Measurements from ENCODE around the gene MAP3K1.
A peak's percentile ranks its signal among the peaks of the same experiment; 100 is the strongest.

Gene MAP3K1

DNA sequence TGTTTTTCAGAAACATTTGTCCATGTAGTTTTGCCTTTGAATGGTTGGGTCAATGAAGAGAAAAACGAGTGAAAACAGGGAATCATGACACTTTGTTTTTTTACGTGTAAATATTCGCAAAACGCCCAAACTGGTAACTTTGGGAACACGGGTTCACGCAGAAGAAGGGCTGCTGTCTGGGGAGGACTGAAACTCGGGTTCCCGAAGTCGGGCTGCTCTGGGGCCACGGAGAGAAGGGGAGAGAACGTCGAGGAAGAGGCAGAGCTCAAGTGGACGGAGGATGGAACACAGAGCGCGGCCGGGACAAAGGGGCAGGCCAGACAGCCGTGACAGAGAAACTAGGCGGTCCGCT lies 93.6 kb downstream of the MAP3K1 start:
- DNase-seq (ENCODE audit: low read depth in 2 of 2): no peak

DNA sequence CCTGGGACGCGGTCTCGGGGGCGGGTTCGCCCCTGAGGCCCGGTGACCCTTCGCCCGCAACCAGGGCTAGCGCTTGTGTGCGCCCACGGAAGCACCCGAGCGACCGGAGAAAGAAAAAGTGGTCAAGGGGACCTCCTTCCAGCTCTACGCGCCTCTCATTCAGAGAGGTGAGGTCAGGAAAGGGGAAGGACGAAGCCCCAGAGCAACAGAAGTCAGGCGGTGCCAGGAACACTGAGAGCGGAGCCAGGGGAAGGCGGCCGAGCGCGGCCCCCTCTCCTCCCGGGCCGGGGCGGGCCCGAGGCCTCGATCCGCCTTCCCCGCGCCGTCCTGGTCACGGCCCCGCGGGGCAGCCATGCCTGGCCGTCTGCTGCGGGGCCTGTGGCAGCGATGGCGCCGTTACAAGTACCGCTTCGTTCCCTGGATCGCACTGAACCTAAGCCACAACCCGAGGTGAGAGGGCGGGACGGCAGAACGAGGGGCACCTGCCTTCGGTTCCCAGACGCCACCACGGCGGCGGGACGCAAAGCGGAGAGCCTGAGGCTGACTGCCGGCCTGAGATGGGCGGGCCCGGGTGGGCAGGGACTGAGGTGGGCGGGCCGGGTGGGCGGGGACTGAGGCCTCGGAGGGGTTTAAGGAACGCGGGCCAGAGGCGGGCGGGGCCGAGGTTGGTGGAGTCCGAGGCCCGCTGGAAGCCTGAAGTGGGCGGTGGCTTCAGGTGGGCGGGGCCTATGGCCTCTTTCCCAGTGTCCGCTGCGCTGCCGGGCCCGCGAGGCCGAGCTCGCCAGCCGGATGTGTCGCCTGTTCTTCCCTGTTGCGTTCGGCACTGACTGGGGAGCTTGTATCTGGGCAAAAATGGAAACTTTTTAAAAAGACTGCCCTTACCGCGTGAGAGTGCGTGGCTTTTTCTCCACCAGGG lies 94.2 kb downstream of the MAP3K1 start, which contains the start of gene SETD9:
SETD9 (plus strand) TSS at position 303 of the 916 bp plus-strand sequence; CDS start at position 353, 50 bp downstream.
- DNase-seq (ENCODE audit: low read depth in 2 of 2): peak; percentile 74 to 76

DNA sequence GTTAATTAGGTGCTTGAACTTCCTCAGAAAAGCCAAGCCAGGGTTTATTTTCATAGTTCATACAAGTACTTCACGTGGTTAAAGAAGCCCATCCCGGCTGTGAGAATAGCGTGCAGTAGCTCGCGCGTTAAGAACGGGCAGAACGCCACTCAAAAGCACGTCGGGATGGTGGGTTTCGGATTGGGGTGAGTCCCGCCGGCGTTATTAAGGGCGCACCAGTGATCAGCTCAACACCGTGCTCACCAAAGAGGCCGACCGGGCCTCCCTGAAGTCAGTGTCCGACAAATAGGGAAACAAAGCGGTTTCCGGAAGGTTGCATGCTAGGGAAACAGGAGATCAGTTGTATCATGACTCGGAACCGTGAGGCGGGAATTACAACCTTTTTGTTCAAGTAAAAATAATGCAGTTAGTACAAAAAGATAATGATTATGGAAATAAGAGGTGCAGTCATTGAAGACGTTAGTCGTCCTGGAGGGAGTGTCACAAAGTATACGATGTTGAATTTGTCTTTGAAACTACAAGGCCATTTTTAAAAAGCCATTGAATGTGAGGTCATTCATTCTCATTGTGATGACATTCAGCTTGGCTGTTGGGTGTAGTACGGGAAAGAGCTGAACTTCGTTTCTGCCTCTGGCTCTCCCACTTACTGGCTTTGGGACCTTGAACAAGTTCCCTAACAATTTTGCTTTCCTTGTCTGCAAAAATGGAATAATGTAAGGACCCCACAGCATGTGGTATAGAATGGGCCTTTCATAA lies 95.0 kb downstream of the MAP3K1 start:
- peak in 1 of 2 donors; percentile 15 for DNase-seq (ENCODE audit: low read depth in 2 of 2)

DNA sequence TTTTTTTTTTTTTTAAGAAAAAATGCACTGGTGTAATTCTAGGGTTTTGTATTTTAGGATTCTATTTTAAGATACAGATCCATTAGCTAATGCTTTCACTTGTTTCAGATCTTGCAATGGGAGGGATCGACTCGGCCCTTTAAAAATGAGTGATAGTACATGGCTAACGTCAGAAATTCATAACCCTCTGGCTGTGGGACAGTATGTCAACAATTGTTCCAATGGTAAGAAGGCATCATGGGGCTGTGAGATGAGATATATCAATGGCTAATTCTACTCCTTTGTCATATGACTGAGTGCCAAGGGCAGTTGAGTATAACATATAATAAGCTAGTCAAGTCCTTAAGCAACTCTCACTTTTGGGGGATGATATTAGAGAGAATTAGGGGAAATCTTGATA lies 98.4 kb downstream of the MAP3K1 start:
- DNase-seq (ENCODE audit: low read depth in 2 of 2): no peak

DNA sequence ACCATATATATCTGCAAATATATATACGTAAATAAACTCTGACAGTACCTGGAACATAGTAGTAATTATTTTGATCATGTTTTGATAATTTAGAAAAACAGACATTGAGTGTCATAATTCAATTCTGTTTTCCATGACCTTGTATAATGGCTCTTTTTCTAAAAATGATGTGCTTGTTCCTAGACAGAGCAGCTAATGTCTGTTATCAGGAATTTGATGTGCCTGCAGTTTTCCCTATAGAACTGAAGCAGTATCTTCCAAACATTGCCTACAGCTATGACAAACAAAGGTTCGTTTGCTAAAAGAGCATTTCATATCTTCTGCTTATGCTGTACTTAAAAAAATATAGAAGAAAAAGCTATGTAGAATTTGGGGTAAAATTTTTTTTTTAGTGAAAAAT lies 99.3 kb downstream of the MAP3K1 start:
- DNase-seq (ENCODE audit: low read depth in 2 of 2): no peak

DNA sequence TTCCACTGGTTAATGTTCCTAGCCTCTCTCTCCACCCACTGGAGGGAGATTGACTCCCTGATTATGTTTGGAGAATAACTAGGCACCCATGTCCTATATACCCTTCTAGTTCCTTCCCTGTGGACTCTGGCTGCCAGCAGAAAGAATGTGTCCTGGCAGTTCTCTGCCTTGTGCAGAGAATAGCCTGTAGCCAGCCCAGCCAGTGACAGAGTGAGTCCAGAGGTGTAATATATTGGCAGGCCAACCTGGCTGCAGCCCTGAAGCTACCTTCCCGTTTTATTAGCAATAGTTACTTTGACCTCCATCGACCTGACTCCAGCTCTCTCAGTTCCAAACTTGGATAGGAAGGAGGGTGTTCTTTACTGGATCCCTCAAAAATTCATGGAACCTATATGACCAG lies 102.2 kb downstream of the MAP3K1 start:
- DNase-seq (ENCODE audit: low read depth in 2 of 2): no peak

DNA sequence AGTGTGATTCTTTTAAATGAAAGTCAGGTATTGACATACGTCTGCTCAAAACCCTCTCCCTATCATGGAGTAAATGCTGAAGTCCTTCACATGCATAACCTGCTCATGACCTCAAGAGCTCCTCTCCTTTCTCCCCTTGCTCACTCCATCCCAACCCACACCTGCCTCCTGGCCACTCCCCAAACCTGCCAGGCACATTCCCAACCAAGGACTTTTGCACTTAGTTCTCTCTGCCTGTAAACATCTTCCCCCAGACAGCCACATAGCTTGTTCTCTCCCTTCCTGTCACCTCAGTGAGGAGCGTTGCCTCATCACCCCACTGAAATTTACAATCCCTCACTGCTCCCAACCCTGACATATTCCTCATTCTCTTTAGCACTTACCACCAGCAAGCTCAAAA lies 102.7 kb downstream of the MAP3K1 start:
- DNase-seq (ENCODE audit: low read depth in 2 of 2): no peak

DNA sequence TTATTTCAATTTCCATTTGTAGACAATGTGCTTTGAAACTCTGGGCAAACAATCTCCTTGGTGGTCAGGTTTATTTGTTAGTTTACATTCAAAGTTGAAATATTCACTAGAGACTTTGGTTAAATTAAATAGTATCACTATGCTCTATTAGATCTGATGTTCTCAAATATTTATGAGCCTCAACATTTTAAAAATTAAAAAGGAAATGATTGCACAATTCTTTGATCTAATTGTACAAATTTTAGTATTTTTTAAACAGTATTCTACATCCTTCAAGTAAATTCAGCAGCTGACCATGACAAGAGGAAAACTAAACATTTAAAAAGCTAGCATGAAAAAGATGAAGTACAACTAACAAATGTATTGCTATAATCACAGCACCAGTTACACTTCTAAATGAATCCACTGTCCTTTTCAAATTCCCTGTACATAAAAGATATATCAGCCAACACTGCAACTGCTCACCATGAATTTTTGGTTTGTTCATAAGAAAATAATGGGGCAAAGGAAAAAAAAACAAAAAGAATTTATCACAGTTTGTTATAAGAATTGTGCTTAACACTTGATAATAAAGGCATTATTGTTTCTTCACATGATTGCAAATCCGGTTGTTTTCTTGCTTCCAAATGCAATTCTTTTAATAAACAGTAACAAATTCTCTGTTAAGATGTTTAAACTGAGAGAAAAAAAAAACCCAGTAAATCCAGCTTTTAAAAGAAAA lies 104.8 kb downstream of the MAP3K1 start:
- DNase-seq (ENCODE audit: low read depth in 2 of 2): no peak

DNA sequence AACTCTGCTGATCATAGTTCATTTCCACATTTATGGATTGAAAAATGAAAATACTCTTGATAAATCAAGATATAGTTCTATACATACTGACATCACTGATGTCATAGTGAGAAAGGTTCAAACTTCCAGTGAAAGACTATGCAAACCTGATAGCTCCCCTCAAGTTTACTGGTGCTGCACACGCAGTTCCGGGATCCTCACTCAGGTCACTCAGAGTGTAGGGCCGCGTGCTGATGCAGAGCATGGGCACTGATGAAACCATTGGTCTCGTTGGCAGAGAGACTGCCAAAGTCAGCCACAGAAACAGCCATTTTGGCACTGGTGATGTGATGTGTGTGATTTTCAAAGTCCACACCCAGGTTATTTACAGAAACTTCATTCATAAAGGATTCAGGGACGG lies 107.6 kb downstream of the MAP3K1 start:
- no peak for DNase-seq (ENCODE audit: low read depth in 2 of 2)

DNA sequence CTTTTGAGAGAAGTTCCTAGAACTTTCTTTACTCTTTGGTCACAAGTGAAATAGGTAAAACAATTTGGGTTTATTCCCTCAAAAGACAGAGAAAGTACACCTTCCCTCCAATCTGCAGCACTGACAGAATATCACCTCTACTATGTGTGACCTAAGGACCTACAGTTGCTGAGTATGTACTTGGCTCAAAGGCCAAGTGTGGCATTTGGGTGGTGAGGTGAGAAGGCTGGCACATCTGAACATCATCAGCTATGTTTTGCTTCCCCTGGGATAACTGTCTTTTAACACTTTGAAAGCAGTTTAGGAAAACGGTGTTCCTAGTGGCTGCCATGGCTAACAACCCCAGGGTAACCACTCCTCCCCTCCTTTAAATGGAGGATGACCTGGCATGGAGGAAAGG lies 119.0 kb downstream of the MAP3K1 start:
- no peak for DNase-seq (ENCODE audit: low read depth in 2 of 2)

DNA sequence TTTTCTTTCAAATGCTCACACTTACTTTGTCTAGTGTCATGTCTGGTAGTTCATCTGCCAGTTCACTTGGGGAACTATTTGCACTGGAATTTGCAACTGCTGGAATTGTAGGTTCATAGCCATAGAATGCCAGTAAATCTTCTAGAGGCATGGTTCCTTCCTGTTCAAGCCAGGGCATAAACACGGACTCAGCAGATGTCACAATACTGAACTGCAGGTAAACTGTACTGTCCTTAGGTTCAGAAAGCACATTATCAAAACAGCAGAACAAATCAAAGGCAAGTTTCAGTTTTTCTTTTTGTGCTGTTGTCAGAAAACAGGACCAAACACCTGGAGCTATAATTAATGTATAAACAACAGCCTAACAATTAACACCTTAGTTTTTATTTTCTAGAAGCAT lies 123.5 kb downstream of the MAP3K1 start:
- DNase-seq (ENCODE audit: low read depth in 2 of 2): no peak

DNA sequence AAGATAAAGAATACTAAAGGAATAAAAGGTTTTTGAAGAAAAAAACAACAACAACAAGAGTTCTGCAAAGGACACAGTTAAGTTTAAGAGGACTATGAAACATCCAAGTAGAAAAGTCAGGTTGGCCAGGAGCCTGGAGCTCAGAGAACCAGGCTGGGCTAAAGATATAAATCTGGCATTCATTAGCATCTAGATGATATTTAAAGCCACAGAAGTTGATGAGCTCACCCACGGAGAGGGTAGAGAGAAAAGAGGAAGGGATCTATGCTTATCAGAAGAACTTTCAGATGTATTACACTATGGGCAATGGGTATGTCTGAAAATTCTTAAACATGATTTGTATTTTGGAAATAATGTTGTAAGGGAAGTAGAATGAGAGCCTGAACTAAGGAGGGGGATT lies 126.6 kb downstream of the MAP3K1 start:
- no peak for DNase-seq (ENCODE audit: low read depth in 2 of 2)

Data from stimulated activated CD8-positive, alpha-beta memory T cell treated with anti-CD3 and anti-CD28 coated beads, Interleukin-7, amount 100 ng/mL, for 1 hour (primary cell).